OCI-LY7 (cell line): Measurements from ENCODE around the gene POT1. TPM values are rescaled to one million over a fixed set of nuclear protein-coding genes. Genes with fewer than 3 reads are reported as not detected.

ENCODE experiments used
- BruUV-seq: library from RNA; stranded (reverse); fragments of 400-500 nt; replicated peaks from 2 replicates; lab custom pipeline; 2021; lab: Mats Ljungman, UMichigan
- CTCF ChIA-PET: fragments of 300-600 bp; sonication (Branson Sonifier 250); formaldehyde crosslinking; loops from one replicate; lab custom pipeline; 2022; ENCODE audit warnings: antibody characterized with exemption; ENCODE audit not compliant: unreplicated experiment; lab: Charles Lee
- POLR2A ChIA-PET: fragments of 300-600 bp; sonication (Branson Sonifier 250); formaldehyde crosslinking; loops from one replicate; lab custom pipeline; 2022; ENCODE audit warnings: antibody characterized with exemption; lab: Charles Lee
- DNase-seq: peaks from one replicate; pipeline ENCODE4 v3.0.0-alpha.2; 2015; ENCODE audit warnings: low spot score
- H2AFZ ChIP-seq: fragments of 200-600 bp; sonication (generic), shearing (Covaris generic); 2 replicates; pipeline ENCODE4 v1.6.1; 2014; ENCODE audit warnings: mild to moderate bottlenecking, antibody characterized with exemption, low read length, moderate library complexity
- H3K27ac ChIP-seq: fragments of 200-600 bp; sonication (generic); 2 replicates; pipeline ENCODE4 v1.5.1; 2014; ENCODE audit warnings: mixed run types, low read depth, mild to moderate bottlenecking, moderate library complexity, low read length, inconsistent platforms; ENCODE audit not compliant: poor library complexity, severe bottlenecking
- H3K36me3 ChIP-seq: fragments of 200-600 bp; sonication (generic); 2 replicates; pipeline ENCODE4 v1.6.1; 2014; ENCODE audit warnings: mild to moderate bottlenecking, antibody characterized with exemption, low read length, moderate library complexity, mixed read lengths; ENCODE audit not compliant: insufficient read depth
- H3K4me1 ChIP-seq: fragments of 200-600 bp; sonication (generic); 2 replicates; pipeline ENCODE4 v1.5.1; 2014; ENCODE audit warnings: mild to moderate bottlenecking, low read length; ENCODE audit not compliant: insufficient read depth, poor library complexity, severe bottlenecking
- H3K4me2 ChIP-seq: fragments of 200-600 bp; sonication (generic); 2 replicates; pipeline ENCODE4 v1.6.1; 2014; ENCODE audit warnings: mild to moderate bottlenecking, low read length
- H3K4me3 ChIP-seq: fragments of 200-600 bp; sonication (generic); 2 replicates; pipeline ENCODE4 v1.5.1; 2014; ENCODE audit warnings: mild to moderate bottlenecking, low read depth, low read length; ENCODE audit not compliant: poor library complexity, severe bottlenecking
- H3K79me2 ChIP-seq: fragments of 200-600 bp; sonication (generic); 2 replicates; pipeline ENCODE4 v1.6.1; 2016; ENCODE audit warnings: low read depth, mild to moderate bottlenecking, low read length, moderate library complexity, mixed read lengths; ENCODE audit not compliant: insufficient read depth
- H3K9me2 ChIP-seq: fragments of 200-600 bp; sonication (generic); 2 replicates; pipeline ENCODE4 v1.6.1; 2016; ENCODE audit warnings: mild to moderate bottlenecking, low read length, mixed read lengths; ENCODE audit not compliant: insufficient read depth
- H3K9me3 ChIP-seq: fragments of 200-600 bp; sonication (generic); 2 replicates; pipeline ENCODE4 v1.6.1; 2014; ENCODE audit warnings: mild to moderate bottlenecking, mixed run types, low read length, mixed read lengths
- H4K20me1 ChIP-seq: fragments of 200-600 bp; sonication (generic); 2 replicates; pipeline ENCODE4 v1.6.1; 2014; ENCODE audit warnings: mild to moderate bottlenecking, antibody characterized with exemption, low read length, moderate library complexity, mixed read lengths; ENCODE audit not compliant: insufficient read depth
- EZH2phosphoT487 ChIP-seq: fragments of 200-600 bp; sonication (generic); IDR thresholded peaks from 2 replicates; pipeline ENCODE4 v1.6.1; 2018; ENCODE audit warnings: low read depth, borderline replicate concordance, mild to moderate bottlenecking, mixed run types, antibody characterized with exemption, low read length, moderate library complexity, mixed read lengths
- intact Hi-C: fragments of 100-400 bp; cut with micrococcal nuclease; formaldehyde crosslinking; loops from one replicate; pipeline ENCODE4 v1.10.0; 2022; ENCODE audit not compliant: unreplicated experiment
- total RNA-seq, 2 experiments: library from RNA; depleted of rRNA in 1 of 2; stranded (reverse); fragments of >200 nt in 1 of 2; shearing (Covaris generic) in 1 of 2; gene quantifications; 2 replicates each; pipeline ENCODE4 v1.2.3, GENCODE V29; 2014 to 2022
- TF ChIP-seq, protein P1 (sequence below): fragments of 200-600 bp; sonication (generic); conservative IDR thresholded peaks from 2 replicates; pipeline ENCODE4 v1.5.1; 2014; ENCODE audit warnings: mild to moderate bottlenecking, antibody characterized with exemption, low read length, moderate library complexity, mixed read lengths

The POT1 gene
- total RNA-seq, 2 experiments from 2014 or later, result 34.7 to 46.5 TPM

DNA sequence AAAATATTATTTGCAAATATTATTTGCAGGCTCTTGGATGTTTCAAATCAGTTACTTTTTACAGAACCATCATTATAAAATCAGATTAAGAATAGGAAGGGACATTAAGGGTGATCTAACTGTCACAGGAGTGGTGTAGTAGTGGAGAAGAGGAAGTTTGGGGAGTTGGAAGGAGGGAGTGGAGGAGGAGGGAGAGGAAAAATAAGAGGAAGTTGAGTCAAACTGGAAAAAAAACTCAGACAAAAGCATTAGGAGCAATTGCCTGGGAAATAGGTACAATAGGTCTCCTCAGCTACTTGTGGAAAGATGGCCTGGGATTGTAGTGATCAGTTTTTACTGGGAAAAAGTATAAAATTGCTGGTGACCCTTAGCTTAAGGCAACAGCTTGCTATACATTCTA lies 86.3 kb downstream of the POT1 start:
- Histone ChIP-seq H3K4me1 (no peaks in the 10 kb centered on the region), H3K9me3 (no peaks in the 10 kb centered on the region), H3K4me3 (no peak overlapping the region), H3K27ac (no peak overlapping the region), H4K20me1 (no peaks in the 10 kb centered on the region), H3K4me2 (no peak overlapping the region), H3K9me2 (no peaks in the 10 kb centered on the region), H3K79me2 (no peaks in the 10 kb centered on the region), H2AFZ (no peak overlapping the region), H3K36me3 (peaks cover 32% of the 10 kb centered on the region)
- CTCF ChIA-PET, result no interaction called here
- intact Hi-C loops, result no loop called here
- TF ChIP-seq, protein P1, sequence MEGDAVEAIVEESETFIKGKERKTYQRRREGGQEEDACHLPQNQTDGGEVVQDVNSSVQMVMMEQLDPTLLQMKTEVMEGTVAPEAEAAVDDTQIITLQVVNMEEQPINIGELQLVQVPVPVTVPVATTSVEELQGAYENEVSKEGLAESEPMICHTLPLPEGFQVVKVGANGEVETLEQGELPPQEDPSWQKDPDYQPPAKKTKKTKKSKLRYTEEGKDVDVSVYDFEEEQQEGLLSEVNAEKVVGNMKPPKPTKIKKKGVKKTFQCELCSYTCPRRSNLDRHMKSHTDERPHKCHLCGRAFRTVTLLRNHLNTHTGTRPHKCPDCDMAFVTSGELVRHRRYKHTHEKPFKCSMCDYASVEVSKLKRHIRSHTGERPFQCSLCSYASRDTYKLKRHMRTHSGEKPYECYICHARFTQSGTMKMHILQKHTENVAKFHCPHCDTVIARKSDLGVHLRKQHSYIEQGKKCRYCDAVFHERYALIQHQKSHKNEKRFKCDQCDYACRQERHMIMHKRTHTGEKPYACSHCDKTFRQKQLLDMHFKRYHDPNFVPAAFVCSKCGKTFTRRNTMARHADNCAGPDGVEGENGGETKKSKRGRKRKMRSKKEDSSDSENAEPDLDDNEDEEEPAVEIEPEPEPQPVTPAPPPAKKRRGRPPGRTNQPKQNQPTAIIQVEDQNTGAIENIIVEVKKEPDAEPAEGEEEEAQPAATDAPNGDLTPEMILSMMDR, result no peak
- no peak for TF ChIP-seq EZH2phosphoT487
- POLR2A ChIA-PET, result interaction anchor here (0.8 to 1.2 kb wide), 3 partner anchors 8 to 24 kb away, joined by 3 to 4 read pairs (median 4); no protein-coding TSS in a partner anchor
- no peak for DNase-seq
- no TSS peak for BruUV-seq

DNA sequence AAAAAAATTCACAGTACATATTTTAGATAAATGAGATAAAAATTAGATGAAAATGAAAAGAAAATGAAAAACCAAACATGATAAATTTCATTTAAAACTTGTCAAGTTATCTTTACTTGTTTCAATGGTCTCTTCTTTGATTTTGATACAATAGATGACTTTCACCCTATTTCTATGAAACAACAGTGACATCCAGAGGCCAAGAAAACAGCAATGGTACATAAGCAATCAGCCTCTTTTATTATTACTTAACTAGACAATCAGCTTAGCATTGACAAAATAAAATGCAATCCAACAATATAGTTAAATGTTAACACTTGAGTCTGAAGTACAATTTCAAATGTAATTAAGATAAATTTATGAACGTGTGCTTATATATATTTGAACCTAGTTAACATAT lies 89.2 kb downstream of the POT1 start:
- ChIA-PET CTCF (no interaction called here), POLR2A (no interaction called here)
- H3K4me2 ChIP-seq, result no peak overlapping the region
- no TSS peak for BruUV-seq
- H3K9me2 ChIP-seq, result no peaks in the 10 kb centered on the region
- H2AFZ ChIP-seq, result no peak overlapping the region
- intact Hi-C loops, result no loop called here
- no peak for TF ChIP-seq EZH2phosphoT487
- TF ChIP-seq, protein P1, result peak; percentile 30; the same call in 1 of the 2 replicates
- DNase-seq, result no peak
- no peak overlapping the region for H3K4me3 ChIP-seq
- H3K4me1 ChIP-seq, result no peaks in the 10 kb centered on the region
- no peaks in the 10 kb centered on the region for H4K20me1 ChIP-seq
- no peak overlapping the region for H3K27ac ChIP-seq
- H3K9me3 ChIP-seq, result no peaks in the 10 kb centered on the region
- no peaks in the 10 kb centered on the region for H3K79me2 ChIP-seq
- peaks cover 9% of the 10 kb centered on the region; the same call in 1 of the 2 replicates for H3K36me3 ChIP-seq

DNA sequence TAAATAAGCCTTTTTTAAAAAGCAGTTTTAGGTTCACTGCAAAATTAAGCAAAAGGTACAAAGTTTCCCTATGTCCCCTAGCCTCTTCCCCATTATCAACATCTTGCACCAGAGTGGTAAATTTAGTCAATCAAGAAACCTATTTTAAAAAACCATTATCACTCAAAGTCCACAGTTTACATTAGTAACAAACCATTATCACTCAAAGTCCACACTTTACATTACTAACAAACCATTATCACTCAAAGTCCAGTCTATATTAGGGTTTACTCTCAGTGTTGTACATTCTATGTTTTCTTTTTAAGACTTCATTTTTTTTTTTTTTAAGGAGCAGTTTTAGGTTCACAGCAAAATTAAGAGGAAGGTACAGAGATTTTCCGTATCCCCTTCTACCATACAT lies 89.9 kb downstream of the POT1 start:
- no TSS peak for BruUV-seq
- H3K4me2 ChIP-seq, result no peak overlapping the region
- H3K4me1 ChIP-seq, result no peaks in the 10 kb centered on the region
- no peak overlapping the region for H3K27ac ChIP-seq
- ChIA-PET POLR2A (no interaction called here), CTCF (no interaction called here)
- intact Hi-C loops, result no loop called here
- no peak overlapping the region for H3K4me3 ChIP-seq
- H4K20me1 ChIP-seq, result no peaks in the 10 kb centered on the region
- H3K79me2 ChIP-seq, result no peaks in the 10 kb centered on the region
- no peaks in the 10 kb centered on the region for H3K9me3 ChIP-seq
- DNase-seq, result no peak
- TF ChIP-seq, protein P1, result no peak
- TF ChIP-seq EZH2phosphoT487, result no peak
- no peaks in the 10 kb centered on the region for H3K9me2 ChIP-seq
- peaks cover 6% of the 10 kb centered on the region; the same call in 1 of the 2 replicates for H3K36me3 ChIP-seq
- no peak overlapping the region for H2AFZ ChIP-seq
